Ovary (tissue), 3 donors: Measurements from ENCODE around the gene OR5B17.

ENCODE experiments used
- CTCF ChIP-seq, 3 donors: fragments of 450-650 bp in 2 of 3; fragments of 200-600 bp in 1 of 3; IDR thresholded peaks; one replicate each; pipeline versions ENCODE4 v1.5.1 to v1.8.0; 2016 to 2022; ENCODE audit warnings: antibody characterized with exemption in 3 of 3, mild to moderate bottlenecking in 1 of 3
- EP300 ChIP-seq: sonication (generic); formaldehyde crosslinking; IDR thresholded peaks from one replicate; pipeline ENCODE4 v1.6.1; 2017; ENCODE audit warnings: antibody characterized with exemption
- POLR2A ChIP-seq: fragments of 450-650 bp; IDR thresholded peaks from one replicate; pipeline ENCODE4 v1.6.1; 2017; ENCODE audit warnings: antibody characterized with exemption, mild to moderate bottlenecking, moderate library complexity
- donor health status: DM: no; HTN: no; CAD: no.

GRCh38 chr11:58318532-58318931, 40.3 kb downstream of the OR5B17 start:
- TF ChIP-seq CTCF (IDR thresholded peaks at IDR 0.05) (no peak), POLR2A (no peak), EP300 (no peak)
